GM21576 (cell line): ENCODE results near the gene AOPEP.

Experiments used
- ATAC-seq: cut with Tn5 transposase; IDR thresholded peaks from one replicate; pipeline ENCODE4 v1.9.1; 2021; ENCODE audit warnings: mild to moderate bottlenecking, moderate library complexity; ENCODE audit not compliant: unreplicated experiment

Gene AOPEP

DNA sequence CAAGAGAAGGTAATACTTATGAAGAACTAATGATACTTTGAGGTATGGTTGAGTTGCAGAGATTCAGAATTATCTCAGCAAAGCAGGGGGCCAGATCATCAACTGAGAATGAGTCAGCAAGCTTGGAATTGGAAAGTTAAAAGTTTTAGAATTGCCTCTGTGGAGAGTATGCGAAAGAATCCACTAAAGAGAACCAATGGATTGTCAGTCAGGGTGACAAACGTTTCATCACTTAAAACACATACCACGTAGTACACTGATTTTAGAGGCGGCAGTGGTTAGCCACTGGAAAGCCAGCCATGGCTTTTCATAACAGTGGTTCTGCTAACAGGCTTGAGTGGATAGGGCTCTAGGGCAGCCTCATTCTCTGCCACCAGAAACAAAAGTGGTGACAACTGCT lies 30.7 kb downstream of the AOPEP start:
- no peak for ATAC-seq

DNA sequence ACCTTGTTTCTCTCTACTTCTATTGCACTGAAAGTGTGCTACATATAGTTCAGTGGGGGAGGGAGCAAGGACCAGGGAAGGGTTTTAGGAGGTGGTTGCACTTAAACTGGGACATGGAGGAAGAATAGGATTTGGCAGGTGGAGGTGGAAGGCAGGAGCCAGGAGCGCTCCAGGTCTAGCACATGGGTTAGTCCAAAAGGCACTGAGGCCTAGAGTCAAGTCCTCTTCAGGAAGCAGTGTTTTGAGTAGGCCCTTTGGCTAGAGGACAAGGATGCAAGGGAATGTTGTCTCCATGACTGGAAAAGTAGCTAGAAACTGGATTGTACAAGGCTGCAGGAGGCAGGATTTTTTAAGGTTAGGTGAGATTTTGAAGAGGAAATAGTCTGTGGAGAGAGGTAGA lies 31.5 kb downstream of the AOPEP start:
- ATAC-seq: no peak

DNA sequence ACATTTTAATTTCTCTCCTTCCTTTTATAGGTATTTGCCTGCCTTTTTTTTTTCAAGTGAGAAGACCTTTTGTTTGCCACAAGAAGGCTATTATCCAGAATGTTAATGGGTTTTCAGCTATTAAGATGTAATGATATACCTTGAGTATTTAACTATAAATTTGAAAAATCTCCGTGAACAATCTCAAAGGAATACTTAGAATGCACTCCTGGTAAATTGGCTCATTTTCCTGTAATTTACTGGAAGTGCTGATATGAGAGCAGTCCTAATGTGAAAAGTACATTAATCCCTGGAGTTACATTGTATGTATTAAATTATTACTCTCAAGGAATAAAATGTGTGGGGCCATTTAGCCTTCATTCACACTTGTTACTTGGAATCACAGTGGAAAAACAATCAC lies 32.4 kb downstream of the AOPEP start:
- no peak for ATAC-seq

DNA sequence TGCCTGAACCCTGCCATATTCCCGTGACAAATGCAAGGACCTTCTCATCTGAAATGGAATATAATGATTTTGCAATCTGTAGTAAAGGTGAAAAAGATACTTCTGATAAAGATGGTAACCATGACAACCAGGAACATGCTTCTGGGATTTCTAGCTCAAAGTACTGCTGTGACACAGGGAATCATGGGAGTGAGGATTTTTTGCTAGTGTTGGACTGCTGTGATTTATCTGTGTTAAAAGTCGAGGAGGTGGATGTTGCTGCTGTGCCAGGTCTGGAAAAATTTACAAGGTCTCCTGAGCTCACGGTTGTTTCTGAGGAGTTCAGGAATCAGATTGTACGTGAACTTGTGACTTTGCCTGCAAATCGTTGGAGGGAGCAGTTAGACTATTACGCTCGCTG lies 33.5 kb downstream of the AOPEP start:
- ATAC-seq: no peak

DNA sequence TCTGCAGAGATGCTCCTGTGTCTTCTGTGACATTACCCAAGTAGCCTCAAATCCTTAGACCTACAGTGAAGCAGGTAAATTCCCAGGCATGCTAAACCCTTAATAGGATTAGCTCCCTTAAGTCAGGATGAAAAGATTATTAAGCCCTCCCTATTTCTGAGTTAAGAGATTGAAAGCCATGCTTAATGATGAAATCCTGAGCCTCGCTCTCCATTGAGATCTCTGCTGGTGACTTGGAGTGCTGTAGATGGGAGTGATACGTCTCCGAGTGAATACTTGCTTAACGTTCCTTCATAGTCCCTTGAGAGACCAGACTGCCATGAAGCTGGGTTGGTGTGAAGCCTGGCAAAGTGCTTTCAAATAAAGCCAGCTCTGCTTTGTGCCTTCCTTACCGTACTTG lies 34.2 kb downstream of the AOPEP start:
- no peak for ATAC-seq

DNA sequence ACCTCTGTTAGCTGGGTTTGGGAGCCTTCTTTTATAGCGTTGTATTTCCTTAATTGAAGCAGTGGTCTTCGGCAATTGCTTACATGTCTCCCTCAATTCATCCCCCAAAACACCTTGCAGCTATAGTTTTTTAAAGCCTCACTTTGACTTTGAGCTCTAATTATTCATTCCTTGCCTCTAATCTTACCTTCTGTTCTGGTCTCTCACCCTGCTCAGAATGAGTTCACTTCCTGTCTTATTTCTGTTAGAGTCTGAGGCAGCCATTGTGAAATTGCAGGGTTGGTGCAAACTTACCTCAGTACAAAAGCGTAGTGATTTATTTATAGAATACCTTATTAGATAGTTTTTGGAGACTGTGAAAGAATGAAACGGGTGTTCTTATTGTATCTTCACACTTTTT lies 35.0 kb downstream of the AOPEP start:
- no peak for ATAC-seq

DNA sequence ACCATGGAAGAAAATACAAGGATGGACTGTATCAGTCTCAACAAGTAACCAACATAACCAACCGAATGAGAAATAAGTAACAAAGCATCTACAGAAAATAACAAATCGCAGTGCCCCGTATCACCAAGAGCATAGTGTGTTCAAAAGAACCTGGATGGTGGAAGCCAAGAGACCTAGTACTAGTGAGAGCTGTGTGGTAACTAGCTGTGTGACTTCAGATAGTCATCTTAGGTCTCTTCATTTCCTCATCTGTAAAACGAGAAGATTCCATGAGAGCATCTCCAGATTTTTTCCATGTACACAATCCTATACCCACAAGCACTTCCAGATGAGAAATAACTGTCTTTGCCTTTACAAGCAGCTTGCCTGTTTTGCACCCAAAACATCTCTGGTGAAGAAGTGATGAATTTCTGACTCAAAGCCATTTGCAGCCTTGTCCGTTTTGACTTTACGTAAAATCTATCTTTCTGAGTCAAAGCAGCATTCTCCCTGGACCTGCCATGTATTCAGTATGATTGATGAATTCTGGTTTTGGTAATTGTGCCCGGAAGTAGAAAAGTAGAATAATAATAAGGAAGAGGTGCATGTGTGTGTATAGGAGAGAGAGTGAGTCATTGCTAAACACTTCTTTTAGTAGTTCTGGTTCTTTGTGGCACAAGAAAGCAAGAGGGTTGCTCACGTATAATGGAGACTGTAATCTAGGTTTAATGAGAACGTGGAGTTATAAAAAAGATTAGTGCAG lies 41.0 kb downstream of the AOPEP start:
- ATAC-seq: no peak

DNA sequence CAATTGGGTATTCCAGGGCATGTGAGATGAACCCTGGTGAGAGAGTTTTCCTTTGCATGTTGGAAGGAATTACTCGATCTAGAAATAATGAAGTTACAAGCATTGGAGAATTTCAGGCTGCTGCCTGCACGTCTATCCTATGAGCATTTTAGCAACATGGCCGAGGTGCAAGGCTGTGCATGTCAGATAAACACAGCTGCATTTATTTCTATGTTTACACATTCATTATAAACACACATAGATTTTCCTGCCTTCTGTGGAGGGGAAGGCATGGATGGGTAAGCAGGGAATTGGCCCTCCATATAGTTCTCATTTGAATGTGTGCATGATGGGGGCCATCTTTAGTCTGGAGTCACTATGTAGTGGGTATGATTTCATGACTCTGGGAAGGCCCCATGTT lies 42.3 kb downstream of the AOPEP start:
- ATAC-seq: no peak

DNA sequence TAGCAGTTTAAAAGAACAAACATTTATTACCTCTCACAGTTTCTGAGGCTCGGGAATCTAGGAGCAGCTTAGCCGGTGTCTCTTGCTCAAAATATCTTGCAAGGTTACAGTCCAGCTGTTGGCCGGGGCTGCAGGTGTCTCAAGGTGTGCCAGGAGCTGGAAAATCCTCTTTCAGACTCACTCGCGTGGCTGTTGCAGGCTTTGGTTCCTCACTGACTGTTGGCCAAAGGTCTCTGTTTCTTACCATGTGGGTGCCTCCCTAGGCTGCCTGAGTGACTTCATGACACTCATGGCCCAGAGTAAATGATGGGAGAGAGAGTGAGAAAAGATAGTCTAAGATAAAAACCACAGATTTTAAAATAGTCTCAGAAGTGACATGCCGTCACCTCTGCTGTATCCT lies 43.8 kb downstream of the AOPEP start:
- ATAC-seq: no peak

DNA sequence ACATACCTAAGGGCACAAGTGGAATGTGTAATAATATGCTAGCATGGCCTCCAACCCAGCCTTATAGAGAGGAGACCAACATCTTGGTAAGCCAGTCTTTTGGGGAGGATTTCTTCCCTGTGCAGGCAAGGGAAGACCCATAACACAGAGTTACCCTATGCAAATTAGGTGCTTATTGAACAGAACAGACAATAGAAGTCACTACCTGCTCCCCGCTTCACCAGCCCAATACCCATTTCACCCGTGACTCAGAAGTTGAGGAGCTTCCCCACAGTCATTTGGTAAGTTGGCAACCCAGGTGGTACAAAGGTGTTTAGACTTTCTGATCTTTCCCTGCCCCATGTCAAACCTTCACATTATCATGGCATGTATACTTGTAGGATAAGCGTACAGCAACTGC lies 44.6 kb downstream of the AOPEP start:
- no peak for ATAC-seq

DNA sequence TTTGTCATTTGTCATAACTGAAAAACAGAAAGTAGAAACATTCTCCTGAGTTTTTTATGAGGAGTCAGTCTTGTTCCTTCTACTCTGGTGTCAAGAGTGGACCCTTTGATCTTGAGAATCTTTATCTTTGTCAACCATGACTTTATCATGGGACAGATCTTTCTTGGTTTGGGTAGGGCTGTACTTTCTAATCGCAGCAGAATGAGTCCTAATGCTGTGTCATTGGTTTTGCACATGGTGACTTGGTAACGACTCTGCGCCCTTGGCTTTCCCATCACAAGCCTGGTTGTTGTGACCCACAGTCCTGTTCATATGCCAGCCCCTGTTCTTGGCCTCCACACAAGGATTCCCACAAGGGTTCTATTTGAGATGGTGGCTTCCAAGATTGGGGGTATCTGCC lies 45.6 kb downstream of the AOPEP start:
- no peak for ATAC-seq

DNA sequence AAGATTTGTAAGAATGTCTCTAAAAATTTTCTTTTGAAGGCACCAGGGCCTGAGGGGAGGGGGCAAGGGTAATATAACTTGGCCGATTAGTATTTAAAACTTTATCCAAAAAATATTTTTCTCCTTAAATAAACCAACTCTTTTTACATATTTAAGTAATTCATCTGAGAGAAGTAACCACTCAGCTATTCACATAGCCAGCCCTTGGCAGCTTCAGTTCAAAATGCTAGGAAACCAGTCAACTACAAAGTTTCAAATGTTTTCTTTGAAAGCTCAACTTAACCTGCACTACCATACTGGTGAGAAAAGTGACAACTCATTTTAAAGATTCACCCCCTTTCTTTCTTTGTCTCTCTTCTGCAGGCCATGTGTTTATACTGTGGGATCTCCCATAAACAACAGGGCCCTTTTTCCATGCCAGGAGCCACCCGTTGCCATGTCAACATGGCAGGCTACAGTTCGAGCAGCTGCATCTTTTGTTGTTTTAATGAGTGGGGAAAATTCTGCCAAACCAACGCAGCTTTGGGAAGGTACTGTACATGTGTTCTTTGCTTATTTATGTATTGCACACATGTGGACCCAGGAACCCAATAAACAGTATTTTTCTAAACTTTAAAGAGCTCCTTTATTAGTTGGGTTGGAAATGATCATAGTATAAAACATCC lies 46.3 kb downstream of the AOPEP start:
- ATAC-seq: no peak

DNA sequence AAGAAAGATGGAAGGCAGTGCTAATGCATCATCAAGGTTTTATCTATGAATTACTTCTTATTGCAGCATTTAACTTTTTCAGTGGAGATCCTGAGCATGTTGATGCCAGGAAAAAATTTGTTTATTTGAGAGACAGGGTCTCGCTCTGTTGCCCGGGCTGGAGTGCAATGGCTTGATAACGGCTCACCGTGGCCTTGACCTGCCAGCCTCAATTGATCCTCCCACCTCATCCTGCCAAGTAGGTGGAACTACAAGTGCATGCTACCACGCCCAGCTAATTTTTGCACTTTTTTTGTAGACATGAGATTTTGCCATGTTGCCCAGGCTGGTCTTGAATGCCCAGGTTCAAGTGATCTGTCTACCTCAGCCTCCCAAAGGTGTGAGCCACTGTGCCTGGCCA lies 47.2 kb downstream of the AOPEP start:
- ATAC-seq: no peak

DNA sequence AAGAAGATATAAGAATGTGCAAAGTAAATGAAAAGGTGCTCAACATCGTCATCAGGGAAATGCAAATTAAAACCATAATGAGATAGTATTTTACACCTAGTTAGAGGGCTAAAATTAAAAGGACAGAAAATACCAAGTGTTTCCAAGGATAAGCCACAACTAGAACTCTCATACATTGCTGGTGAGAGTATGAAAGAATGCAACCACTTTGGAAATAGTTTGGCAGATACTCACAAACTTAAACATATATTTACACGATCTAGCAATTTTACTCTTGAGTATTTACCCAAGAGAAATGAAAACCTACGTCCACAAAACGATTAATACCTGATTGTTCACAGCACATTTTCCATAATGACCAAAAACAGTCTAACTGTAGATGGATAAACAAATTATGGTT lies 51.5 kb downstream of the AOPEP start:
- no peak for ATAC-seq

DNA sequence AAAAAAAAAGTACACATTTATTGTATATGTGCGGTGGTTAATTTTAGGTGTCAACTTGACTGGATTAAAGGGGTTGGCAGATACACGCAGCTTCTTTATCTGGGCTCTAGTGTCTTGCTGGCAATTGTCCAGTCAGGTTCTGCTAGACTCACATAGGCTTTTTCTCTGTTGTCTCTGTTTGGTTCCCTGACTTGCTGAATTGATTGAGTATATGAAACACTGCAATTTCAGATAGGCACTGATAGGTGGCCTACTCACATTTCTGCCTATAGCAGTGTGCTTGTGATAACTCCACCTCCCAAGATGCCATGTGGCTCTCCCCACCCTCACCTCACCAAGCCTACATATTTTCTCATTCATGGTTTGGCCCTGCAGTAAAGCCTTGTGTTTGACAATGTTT lies 52.5 kb downstream of the AOPEP start:
- ATAC-seq: no peak

DNA sequence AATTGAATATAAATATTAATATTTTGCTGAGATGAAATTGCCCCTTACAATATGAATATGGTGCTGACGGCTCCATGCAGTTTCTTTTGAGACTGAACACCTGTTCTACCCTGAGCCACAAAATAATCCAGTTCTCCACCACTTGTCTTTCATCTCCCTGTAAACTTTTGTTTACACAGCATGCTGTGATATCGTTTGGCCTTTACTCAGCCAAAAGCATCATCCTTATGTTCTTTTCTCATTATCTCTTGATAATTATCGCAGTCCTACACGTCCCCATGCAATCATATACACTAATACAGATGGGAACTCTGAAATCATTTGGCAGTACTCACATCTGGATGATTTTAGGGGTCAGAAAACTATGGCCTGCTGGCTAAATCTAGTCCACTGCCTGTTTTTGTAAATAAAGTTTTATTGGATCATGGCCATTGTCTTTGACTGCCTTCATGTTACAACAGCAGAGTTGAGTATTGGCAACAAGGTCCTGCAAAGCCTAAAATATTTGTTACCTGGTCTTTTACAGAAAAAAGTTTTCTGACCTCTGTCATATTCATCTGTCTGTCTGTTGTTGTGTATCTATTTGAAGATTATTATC lies 53.3 kb downstream of the AOPEP start:
- no peak for ATAC-seq

DNA sequence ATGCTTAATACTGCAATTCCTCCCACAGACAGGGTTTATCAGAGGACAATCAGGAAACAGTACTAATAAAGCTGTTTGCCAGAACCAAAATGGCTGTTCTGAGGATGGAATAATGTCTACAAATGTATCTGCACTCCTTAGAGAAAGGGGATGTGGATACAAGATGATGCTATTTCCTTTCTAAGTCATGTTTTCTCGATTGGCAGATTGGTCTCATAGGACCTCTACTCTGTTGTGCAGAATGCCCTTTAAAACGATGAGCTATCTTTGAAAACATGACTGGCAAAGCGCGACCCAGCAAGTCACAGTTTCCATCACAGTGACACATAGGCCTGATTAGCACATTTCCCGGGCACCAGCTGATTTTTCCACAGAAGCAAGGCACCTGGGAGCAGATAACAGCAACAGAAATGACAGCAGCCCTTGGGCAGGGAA lies 54.0 kb downstream of the AOPEP start:
- no peak for ATAC-seq

DNA sequence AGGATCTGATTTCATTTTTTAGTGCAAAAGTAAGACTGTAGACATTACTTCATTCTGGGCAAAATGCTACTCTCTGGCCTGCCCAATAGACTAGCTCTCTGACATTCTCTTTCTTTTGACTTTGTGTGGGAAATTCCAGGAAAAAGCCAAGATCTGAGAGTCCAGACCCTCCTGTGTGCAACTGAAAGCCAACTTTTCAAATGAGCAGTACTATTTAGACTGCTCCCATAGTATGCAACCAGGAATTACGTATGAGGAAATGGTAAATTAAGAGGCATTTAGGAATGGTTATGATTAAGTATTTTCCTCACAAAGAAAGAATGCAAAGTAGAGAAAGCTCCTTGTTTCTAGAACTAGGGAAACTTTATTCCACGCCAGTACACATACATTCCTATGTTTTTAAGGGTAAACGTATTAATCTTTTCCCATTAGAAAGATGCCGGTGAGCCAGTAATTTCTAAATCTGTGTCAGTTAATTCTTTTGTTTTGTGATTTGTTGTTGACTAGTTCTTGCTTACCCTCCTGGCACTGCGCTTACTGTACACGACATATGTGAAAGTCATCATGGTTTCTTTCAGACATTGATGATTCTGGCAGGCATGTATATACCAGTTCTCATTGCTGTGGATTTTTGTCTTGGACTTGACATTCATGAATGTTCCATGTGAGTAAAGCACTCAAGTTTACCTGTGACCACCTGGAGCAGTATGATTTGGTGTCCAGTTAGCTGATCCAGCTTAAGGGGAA lies 56.0 kb downstream of the AOPEP start:
- ATAC-seq: no peak

DNA sequence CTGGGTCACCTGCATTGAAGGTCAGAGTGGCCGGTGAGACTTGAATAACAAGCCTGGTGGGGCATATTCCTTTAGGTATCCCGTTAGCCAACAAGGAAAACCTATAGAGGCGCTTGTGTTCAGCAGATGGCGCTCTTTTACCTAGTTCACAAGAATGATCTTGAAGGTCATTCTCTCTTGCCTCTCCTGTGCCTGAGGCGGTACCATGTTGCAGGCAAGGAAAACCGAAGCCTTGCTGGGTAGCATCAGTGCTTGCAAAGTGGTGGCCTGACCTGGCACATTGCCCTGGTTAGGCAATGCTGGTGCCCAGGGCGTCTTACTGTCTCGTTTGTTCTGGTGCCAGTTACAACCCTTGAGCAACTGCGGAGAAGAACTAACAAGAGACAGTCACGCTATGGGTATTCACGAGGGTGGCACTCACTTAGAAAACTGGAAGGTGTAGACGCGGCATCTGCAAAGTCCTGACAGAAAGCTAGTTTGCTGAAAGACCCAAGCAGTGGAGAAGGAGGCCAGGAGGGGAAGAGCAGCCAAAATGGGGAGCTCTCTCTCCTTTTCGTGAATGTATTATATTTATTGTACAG lies 56.7 kb downstream of the AOPEP start:
- ATAC-seq: no peak

DNA sequence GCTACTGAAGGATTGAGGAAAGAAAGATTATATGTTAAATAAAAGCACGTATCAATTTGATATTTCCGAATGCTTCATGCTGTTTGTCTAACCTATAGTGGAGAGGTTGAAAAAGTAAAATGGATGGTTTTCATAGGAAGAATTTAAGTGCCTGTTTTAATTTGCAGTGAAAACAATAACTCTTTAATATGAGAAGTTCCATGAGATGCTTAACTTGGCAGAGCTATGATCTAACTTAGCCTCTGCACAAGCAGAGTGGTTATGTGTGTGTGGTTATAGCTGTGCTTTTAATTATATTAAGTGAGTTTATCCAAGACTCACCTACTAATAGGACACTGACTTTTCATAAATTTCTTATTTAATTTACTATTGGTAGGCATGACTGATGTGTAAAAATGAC lies 57.4 kb downstream of the AOPEP start:
- ATAC-seq: no peak
